Forelimb muscle (tissue), 1 donor: ENCODE measurements around the gene SULF2. TPM values are rescaled to one million over a fixed set of nuclear protein-coding genes. Genes with fewer than 3 reads are reported as not detected.

Source experiments
- DNase-seq: peaks from one replicate; pipeline ENCODE4 v3.0.0-alpha.2; 2013; ENCODE audit warnings: low read depth
- polyA plus RNA-seq: library from polyadenylated mRNA; unstranded; fragments of 120-200 nt; gene quantifications from one replicate; pipeline ENCODE4 v1.2.1, GENCODE V29; 2013; ENCODE audit not compliant: insufficient read length

SULF2 gene
- polyA plus RNA-seq, 1 donor = 43.6 TPM

DNA sequence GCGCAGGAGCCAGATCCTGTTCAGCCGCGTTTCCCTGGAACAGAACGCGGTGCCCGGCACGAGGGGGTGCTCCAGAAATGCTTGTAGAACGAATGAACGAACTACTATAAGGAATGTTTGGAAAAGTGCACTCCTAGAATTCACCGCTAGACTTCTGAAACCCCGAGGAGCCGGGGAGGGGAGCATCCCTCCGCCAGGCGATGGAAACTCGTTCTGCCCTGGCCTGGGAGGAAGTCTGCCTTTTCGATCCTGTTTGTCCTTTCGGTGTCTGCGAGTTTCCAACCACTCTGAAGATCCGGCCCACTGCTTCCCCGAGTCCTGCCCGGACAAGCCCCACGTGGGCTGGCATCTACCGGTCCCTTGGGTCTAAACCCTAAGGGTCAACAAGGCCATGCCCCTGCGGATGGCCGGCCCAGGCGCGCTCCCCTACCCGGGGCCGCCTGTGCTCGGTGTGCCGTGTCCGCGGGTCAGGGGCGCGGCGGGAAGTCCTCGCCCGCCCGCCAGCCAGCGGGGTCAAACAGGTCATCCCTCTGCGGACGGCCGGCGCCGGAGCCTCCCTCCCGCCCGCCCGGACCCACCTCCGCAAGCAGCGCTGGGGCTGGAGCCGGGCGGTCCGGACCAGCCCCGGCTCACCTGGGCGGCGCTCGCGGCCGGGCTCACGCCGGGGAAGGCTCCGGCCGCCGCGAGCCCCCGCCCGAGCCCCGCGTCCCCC lies 526 bp downstream of the SULF2 start:
- DNase-seq = no peak

DNA sequence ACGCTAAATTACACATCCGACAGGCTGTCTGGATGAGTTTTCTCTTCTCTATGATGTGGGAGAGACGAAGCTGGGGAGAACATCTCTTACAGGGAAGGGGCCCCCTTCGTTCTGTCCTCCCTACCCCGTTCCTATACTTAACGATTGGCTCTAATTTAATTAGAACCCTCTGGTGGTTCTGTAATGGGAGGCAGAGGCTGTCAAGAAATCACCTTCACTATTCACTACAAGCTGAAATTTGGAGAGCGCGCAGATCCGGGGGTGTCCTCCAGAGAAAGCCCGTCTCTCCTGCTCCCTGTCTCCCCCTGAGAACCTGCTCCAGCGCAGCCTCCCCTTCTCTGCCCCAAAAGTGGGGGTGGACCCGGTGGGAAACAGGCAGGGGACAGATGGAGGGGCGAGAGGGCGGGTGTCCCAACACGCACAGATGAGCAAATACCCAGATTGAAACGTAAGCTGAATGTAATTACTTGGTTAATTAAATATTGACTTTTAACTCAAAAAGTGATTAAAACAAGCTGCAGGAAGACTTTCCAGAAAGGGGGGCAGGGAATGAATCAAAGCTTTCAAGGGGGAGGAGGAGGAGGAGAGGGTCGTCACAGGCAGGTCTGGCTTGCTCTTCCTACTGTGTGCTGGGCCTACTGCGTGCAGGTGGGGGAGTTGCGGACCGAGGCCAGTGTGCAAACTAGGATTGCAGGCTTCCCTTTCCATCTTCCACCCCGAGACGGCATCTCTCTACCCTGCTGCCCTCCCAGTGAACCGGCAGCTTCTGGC lies 1.3 kb downstream of the SULF2 start:
- DNase-seq = no peak

DNA sequence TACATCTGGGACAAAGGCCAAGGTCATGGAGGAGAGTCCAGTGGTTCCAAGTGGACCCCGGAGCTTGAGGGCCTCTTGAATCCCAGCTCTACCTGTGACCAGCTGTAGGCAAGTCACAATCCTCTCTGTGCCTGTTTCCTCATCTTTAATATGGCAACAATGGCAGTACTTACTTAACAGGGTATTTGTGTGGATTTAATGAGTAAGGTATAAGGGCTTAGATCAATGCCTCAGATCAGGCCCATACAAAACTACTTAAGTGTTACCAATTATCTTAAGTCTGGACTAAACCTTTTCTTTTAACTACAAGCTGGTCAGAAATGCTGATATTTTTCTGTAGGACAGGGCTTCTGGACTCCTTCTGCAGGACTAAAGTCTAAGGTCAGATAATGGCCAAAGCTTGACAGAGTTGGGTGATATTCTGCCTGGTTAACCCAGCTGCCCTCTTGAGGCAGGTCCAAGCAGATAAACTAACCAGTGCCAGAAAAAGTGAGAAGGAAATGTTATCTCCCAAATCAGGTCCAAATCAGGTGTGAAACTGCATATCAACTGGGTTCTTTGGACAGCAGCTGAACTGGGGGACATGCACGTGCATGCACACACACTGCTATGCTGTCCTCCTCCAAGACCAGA lies 2.2 kb downstream of the SULF2 start:
- no peak for DNase-seq

DNA sequence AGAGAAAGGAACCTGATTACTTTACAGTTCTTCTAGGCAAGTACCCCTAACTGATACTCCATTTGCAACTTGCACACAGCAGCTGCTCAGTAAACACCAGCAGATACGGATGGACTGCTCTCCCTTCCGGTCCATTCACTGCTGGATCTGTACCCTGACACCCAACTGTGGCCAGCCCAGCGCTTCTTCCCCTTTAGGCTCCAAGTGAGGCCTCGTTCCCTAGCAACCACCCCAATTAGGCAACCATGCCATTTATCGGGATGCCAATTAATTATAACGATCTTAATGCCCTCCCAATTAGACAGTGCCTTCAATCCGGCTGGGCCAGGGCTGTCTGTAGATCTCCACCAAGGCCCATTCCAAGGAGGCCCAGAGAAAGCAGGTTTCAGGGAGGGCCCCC lies 3.2 kb downstream of the SULF2 start:
- DNase-seq = no peak

DNA sequence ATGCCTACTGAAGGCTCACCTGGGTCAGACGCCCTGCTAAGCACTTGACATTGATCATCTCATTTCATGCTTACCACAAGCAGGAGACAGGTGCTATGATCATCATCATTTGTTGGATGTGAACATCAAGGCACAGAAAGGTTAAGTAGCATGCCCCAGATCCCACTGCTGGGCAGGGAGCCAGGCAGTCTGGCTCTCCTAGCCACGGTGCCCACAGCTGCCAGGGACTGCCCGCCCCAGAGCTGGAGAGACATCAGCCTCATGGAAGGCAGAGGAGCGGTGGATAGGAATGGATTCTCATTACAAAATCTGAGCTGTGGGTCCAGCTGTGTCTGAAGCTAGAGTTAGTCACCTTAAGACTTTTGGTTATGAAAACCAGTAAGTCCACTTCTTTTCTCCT lies 3.6 kb downstream of the SULF2 start:
- no peak for DNase-seq

DNA sequence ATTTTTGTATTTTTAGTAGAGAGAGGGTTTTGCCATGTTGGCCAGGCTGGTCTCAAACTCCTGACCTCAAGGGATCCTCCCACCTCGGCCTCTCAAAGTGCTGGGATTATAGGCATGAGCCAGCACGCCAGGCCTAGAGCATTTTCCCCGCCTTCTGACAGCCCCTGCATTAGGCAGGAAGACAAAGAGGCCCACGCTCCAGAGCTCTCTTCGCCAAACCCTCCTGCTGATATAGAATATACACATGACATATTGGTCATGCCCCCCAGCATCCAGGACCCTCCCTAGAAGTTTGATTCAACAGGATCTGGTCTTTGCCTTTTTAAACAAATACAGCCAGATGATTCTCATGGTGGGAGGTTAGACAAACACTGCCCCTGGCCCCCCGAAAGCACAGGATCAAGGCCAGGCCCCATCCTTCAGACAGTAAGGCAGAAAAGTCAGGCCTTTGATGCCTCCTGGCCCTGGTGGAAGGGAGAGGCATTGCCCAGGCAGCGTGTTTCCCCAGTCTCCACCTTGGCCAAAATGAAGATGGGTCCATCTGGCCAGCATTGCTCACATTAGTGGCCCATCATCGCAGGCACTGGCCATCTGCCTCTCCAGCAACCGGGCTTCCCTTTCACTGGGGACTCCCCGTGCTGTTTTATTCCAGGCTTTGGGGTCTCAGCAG lies 4.4 kb downstream of the SULF2 start:
- DNase-seq = no peak

DNA sequence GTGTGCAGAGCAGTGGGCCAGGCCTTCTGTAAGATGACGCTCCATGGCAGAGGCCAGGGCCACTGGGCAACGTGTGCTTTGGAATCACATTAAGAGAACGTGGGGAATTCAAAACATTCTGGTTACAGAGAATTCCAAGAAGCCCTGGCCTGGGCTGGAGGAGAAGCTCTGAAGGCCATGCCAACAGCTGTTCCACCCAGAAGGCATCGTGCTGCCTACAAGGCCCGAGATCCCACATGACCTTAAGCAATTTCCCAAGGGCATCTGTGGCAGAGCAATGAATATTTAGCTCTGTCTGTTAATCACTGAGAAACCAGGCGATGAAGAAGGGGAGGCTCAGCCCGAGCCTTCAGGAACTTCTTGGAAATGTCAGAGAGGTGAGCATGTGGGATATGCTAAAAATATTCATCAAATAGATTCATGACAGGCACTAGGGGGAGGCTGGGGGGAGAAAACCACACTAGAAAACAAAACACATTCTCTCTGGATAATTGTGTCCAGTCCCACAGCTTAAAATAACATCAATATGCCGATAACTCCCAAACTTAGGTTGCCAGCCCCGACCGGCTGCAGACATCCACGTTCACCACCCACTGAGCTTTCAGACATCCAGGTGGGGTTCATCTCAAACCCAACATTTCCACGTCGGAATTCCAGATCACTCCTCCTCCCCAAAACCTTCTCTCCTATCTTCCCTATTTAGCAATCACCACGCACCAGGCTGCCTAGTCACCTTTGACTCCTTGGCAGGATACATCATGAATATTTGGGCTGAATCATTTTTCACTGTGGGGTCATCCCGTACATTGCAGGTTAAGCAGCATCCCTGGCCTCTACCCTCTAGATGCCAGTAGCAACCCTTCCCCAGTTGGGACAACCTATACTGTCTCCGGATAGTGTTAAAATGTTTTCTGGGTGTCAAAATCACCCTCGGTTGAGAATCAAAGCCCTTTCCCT lies 6.6 kb downstream of the SULF2 start:
- DNase-seq = no peak

DNA sequence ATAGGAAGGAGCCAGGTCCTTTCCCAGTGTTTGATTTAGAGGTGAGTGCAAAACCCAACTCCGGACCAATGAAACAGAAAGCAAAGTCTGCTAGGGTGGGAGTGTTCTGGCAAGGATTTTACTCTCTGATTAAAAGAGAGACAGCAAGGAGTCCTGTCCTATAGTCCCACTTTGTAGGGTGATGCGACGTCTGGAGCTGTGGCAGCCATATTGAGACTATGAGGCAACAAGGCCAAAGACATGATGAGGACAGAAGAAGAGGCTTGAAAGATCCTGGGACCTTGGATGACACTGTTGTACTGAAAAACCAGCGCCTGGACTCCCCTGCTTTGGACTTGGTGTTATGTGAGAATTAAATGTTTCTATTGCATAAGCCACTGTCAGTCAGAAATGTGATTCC lies 8.1 kb downstream of the SULF2 start:
- no peak for DNase-seq

DNA sequence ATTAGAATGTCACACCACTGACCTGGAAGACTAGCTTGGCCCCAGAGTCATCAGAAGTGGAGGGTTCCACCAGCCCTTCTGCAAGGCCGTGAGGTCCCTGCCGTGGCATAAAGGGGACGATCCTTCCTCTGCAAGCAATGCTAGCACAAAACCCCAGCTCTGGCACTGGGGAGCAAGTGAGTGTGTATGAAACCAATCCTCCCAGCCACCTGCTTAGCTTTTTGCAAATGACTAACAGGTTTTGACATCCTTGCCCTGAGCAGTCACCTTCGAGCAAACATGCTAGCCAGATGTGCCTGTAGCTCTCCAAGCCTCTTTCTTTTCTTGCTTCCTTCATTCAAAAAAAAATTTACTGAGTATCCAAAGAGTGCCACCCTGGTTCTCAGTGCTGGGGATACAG lies 8.6 kb downstream of the SULF2 start:
- no peak for DNase-seq

DNA sequence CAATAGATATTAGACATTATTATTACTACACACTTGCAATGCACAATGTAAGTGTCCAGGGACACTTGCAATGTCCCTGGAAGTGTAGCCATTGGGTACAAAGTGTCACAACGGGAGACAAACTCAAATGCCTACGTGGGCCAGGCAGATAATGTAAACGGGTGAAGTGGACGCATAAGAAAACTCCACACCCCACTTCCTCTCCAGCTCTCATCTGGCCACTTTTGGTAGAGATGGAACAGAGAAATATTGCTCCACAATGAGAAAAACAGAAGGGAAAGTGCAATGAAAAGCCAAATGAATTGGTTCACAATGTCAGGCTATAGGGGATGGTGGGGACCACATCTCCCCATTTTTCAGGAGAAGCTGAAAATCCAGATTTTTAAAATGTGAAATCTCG lies 9.4 kb downstream of the SULF2 start:
- DNase-seq = no peak

DNA sequence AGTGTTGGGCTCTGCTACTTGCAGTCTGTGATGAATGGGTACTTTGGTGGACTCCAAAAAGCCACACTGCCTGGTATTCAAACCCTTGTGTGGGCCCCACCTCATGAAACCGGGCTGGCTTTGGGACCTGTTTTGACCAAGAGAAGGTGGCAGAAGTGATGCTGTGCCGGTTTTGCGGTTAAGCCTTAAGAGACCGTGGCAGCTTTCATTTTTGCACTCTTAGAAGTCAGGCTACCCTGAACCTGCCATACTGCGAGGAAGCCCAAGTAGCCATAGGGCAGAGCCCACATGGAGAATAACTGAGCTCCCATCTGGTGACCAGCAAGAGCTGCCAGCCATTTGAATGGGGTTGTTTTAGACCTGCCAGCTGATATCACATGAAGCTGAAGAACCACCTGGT lies 10.2 kb downstream of the SULF2 start:
- no peak for DNase-seq

DNA sequence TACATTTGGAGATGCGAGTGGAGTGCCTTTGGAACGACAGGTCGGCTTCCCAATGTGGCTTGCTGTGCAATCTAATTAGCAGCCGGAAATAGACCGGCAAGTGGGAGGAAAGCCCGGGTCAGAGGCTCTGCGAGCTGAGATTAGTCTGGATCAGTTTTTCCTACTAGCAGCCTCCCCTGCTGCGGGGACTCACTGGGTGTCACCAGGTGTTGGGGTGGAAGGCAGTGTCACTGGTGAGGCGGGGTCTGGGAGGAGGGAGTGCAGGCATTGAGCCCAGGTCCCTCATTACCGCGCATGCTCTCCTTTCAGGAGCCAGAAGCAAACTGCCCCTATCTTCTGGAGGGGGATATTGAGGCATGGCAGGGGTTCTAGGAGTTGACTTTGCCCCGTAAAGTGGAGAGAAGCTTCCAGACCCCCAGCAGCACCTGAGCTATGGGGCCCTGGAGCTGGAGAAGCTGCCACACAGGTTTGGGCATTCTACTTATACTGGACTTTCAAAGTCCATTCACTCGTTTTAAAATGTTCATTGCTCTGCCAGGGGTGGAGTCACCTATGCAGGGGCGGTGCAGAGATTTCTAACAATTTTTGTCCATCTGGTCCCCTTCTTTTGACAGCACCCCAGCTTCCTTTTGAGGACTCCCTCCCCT lies 11.0 kb downstream of the SULF2 start:
- DNase-seq = no peak

DNA sequence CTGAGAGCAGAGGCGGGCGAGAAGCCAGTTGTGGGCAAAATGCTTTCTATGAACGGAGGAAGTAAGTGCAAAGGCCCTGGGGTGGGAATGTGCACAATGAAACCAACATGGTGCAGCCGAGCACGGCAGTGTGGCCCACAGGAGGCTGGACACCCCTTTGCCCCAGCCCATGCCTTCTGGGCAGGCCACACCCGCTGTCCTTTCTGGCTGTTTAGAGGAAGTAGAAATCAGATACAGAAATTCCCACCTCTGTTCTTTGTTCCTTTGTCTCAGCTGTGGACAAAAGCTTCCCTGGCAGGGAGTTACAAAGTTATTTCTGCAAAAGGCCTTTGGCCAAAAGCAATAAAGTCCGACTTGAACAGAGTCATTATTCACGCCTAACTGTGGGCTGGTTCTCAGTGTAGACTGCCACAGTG lies 11.9 kb downstream of the SULF2 start:
- no peak for DNase-seq

DNA sequence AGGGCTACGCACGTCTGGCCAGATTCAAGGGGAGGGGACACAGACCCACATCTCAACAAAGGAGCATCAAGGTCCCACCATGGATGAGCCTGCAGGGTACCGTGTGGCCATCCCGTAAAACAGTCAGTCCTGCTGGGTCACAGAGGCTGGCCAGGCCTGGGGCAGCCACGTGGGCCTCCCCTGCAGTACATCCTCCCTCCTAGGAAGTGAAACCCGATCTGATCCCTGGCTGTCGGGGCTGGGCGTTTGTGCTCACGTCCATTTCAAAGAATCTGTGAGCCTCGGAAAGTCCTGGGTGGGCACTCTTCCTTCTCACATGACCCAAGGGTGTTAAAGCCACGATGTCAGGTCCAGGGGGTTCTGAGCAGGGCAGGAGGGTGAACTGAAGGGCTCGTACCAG lies 14.3 kb downstream of the SULF2 start:
- no peak for DNase-seq

DNA sequence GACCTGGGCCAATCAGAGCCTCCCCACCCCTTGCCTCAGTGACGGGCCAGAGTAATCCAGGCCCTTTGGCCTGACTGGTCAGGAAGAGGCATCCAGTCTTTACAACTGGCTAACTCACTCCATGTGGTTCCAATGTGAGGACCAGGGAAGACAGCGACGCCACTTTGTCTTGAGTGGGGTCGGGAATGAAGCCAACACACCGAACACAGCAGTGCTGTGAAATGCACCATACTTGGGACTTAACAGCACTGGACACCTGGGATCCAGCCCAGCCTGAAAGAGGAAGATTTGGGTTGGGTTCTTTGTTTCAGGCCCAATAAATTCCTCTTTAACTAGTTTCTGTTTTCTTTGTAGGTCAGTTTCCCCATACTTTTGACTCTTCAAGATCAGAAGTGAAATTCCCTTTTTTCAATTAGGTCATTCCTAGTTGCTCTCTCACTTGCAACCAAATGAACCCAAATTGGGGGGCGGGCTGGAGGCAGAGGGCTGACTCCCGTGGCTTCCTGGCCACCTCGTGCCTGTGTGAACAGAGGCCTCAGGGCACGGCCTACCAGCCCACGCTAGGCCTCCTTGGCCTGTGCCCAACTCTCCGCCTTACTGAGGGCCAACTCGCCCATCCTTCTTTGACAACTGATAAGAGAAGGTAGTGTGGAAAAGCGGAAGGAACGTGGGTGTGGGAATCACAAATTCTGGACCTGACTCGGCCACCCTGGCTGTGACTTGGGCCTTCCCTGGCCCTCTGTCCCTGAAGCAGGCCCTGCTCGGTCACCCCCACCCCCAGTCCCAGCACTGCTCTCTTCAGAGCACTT lies 17.1 kb downstream of the SULF2 start:
- no peak for DNase-seq

DNA sequence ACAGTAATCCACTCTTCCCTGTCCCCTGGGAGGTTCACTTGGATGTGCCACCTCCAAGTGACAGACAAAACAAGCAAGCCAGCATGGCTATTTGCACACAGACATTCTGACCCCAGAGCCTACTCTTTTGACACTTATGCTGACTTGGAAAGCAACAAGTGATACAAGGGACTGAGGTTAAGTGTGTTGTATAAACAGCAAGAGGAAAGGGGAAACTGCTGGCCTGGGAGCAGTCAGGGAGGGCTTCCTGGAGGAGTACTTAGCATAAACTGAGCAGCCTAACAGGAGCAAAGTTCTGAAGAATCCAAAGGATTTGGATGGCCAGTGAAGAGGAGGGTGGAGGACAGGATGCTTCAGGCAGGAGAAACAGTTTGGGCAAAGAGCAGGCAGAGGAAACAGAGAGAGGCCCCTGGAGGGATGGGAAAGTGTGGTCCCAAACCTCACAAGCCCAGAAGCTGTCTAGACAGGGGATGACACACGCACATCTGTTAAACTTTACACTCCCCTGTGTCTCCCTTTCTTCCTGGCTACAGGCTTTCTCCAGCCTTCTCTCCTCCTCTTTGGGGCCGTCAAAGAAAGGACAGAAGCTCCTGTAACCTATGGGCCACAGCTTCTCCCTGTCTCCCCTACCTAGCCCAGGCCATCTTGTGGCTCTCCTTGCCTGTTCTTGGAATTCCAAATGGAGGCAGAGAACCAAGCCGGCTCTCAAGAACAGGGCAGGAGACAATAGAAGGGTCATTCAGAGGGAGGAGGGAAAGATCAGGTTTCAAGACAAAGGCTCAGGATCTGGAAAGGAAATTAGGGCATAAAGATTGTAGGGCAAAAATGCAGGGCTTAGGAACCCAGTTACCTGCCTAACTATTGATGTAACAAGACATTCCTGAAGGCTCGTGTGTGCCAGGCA lies 19.3 kb downstream of the SULF2 start:
- no peak for DNase-seq

DNA sequence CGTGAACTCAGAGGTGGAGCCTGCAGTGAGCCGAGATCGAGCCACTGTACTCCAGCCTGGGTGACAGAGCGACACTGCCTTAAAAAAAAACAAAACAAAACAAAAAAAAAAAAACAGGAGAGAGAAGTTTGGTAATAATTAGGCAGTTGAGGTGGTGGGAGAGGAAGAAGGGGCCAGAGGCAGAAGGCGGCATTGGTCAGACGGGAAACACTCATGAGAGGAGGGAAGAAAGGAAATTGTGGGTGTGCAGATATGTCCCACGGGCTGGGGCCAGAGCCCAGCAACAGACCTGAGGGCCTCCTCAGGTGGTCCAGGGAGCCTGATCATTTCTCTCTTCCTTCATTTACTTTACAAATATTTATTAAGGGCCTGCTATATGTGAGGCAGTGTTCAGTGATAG lies 20.0 kb downstream of the SULF2 start:
- DNase-seq = no peak

DNA sequence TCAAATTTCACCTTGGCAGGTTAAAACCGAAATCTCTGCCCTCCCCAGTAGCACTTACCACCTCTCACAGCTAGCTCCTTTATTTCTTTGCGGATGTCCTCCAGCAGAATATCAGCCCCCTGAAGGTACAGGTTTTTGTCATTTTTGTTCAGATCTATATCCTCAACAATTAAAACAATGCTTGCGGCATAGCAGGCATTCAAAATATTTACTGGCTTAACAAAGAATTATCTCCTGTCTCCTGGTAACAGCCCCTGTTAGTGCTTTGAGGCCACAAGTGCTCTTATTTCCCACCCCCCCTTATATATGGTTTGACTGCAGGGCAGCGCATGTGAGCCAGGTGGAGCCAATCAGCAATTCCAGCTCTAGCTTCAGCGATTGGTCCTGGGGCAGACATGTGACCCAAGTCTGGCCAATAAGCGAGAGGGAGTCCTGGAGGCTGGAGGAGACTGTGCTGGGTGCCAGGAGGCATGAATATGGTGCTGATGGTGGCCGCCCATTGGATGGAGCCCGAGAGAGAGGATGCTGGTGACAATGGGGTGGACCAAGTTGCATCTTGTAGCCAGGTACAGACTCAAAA lies 21.0 kb downstream of the SULF2 start:
- DNase-seq = no peak
